ENCODE results near the gene METTL16.

METTL16 gene

DNA sequence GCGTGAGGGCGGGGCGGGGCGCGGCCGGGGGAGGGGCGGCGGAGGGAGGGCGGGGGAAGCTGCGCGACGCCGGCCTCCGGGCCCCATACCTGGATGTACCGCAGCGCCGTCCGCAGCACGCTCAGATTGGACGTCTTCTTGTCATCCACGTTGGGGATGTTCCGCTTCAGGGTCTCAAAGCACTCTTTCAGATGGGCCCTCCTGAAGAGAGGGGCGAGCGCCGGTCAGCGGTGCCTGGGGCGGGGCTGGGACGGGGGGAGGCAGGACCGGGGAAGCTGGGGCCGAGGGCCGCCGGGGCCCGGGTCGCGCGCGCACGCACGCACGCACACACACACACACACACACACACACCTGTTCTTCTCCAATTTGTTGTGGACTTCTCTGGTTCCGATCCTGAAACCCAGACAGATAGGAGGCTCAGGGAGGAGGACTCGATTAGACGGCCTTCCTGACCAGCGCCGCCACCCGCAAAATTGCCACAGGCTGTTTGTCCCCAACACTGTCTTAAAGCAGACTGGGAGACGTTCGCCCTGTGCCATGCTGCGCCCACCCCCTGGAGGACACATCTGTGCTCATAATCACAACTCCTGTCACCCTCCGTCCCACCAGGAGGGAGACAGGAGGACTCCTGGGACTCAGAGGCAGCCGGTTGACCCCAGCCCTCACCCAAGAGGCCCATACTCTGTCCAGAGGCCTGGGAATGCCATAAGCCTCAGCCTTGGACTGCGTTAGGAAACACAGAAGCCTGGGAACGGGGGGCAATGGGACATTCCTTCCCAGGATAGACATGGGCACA lies 117.5 kb downstream of the METTL16 start:
- DNase-seq = peak; percentile 41

DNA sequence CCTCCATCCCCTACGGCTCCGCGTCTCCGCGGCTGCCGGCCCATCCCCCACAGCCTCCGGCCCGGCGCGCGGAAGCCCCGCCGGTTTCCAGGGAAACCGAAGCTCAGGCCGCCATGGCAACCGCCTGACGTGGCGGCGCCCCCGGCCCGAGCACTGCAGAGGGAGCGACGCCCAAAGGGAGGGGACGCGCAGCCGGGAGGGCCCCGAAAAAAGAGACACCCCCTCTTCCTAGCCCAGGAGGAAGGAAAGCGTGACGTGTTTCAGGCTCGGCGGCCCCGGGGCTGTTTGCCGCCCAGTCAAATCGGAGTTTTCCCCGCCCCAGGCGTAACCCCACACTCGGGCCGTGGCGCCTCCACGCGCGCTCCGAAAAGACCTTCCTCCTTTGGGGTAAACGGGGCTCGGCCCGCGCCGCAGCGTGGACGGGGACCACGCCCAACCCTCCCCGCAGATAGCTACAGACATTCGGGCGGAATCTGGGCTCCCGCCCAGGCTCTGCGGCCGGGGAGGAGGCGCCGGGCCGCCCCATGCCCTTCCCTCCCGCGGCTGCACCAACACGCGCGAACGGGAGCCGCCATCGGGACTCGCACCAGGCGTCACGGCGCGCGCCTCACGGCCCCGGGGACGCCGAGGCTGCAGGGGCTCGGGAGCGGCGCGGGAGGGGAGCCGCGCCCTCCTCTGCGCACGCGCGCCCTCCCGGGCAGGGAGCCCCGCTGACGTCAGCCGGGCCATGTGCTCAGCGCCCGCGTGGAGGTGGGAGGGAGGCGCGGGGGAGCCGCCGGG lies 118.3 kb downstream of the METTL16 start:
- DNase-seq = peak; percentile 94

DNA sequence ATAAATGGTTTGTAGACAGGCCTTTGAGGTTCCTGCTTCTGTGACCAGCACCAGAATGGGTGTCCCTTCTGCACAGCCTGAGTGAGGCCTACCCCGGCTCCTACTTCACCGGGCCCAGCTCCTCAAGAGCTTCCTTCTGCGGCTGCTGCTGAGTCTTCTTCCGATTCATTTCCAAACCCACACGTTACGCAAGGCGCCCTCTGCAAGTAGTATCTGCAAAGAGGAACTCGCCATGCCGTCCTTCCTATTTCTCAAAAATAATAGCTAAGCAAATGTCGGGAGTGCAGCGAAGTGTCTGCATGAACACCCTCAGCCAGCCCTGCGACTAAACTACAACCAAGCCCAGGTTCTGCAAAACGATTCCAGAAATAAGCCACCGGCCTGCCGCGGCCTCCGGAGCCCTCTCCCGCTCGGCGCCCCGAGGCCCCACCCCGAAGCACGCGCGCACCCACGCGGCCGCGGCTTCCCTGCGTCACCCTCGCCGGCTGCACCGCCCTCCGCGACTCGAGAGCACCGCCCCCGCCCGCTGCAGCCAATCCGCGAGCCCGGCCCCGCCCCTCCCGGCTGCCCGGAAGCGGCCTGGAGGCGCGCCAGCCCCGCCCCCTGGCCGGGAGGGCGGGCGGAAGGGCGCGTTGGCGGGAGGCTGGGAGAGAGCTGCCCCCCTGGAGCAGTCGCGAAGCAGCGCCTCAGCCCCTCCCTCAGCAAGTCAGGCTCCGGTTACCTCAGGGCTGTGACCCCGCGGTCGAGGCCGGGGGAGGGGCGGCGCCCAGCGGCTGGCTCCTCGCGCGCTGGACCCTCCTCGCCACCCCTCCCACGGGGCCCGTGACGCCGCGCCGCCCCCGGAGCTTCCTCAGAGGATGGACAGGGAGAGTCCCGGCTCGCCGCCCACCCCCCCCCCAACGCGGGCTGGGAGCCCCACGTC lies 119.2 kb downstream of the METTL16 start:
- peak; percentile 96 for DNase-seq

DNA sequence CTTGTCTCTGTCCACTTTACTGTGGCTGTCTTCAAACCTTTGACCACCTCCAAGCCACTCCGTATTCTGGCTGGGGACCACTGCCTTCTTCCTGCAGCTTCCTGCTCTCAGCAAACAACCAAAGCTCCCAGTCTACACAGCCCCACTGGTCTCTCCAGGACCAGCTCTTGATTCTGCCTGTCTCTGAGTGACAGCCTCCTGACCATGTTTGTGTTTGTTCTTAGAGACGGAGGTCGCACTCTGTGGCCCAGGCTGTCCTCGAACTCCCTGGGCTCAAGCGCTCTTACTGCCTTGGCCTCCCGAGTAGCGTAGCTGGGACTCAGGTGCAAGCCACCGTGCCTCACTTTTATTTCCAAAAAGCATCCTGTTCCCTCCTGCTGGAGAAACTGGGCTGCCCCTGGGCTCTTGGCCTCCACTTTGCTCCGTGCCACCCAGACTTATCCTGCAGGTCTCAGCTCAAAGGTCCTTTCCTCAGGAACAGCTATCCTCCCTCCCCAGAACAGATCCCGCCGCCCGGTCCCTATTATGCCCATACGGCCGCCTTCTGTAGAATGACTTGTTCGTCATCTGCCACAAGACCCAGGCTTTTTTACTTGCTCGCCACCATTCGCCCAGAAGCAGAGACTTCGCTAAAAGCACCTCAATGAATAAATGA lies 120.0 kb downstream of the METTL16 start:
- no peak for DNase-seq

DNA sequence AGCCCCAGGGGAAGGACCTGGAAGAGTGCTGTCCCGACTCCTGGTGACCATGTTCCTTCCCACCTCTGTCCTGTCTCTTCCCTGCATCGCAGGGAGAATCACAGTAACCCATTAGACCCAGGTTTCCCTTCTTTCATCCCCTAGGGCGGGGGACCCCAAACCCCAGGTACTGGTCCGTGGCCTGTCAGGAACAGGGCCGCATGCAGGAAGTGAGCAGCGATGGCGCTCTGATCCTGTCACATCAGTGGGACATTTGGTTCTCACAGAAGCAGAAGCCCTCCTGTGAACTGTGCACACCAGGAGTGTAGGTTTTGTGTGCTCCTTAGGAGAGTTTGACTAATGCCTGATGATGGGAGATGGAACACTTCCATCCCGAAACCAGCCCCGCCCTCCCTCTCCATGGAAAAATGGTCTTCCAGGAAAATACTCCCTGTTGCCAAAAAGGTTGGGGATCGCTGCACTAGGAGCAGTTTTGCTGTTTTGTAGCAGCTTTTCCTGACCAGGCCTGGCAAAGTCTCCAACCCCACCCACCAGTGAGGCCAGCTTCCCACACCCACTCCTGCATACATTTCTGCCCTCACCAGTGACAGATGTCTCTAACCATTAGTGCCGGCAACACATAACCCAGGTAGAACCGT lies 121.4 kb downstream of the METTL16 start:
- no peak for DNase-seq

DNA sequence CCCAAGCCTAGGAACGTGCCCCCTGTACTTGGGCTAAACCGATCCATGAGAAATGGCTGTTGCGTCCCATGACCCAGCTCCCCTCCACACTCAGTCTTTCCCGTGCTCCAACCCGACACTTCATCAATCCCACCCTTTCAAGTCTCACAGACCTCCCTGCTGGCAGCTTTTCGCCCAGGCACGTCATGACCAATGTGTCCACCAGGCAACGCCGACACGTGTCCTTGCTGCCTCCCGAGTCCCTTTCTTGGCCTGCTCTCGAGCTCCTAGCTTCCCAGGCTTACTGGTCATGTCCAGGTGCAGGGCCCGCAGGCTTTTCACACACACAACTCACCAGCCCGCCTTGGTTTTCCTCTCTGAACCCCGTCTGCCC lies 123.0 kb downstream of the METTL16 start:
- DNase-seq = peak; percentile 10

DNA sequence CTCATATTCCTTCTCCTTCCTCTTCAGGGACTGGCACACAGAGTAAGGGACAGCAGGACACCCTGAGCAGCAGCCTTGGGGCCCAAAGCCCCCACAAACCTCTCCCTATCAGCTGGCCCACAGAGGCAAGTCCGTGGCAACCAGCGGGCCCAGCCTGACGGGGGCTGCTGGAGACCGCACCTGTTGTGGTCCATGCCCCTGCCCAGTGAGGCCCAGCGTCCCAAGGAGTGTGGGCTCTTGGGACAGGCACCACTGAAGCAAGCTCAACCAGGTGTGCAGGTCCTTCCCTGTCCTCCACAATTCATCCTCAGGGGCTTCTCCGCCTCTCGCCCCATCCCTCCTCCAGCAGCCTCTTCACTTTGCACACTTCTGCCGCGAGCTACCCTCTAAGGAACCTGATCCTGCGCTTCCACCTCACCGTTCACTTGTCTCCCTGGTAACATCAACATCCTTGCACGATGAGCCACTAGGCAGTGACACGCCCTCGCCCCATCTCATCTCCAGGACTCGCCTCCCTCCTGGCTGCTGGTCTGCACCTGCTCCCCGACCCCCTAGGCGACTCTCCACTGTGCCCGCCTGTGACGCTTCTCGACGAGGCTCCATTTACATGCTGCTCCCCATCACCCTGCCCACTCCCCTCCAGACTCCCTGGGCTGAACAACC lies 123.5 kb downstream of the METTL16 start:
- DNase-seq = peak; percentile 12

DNA sequence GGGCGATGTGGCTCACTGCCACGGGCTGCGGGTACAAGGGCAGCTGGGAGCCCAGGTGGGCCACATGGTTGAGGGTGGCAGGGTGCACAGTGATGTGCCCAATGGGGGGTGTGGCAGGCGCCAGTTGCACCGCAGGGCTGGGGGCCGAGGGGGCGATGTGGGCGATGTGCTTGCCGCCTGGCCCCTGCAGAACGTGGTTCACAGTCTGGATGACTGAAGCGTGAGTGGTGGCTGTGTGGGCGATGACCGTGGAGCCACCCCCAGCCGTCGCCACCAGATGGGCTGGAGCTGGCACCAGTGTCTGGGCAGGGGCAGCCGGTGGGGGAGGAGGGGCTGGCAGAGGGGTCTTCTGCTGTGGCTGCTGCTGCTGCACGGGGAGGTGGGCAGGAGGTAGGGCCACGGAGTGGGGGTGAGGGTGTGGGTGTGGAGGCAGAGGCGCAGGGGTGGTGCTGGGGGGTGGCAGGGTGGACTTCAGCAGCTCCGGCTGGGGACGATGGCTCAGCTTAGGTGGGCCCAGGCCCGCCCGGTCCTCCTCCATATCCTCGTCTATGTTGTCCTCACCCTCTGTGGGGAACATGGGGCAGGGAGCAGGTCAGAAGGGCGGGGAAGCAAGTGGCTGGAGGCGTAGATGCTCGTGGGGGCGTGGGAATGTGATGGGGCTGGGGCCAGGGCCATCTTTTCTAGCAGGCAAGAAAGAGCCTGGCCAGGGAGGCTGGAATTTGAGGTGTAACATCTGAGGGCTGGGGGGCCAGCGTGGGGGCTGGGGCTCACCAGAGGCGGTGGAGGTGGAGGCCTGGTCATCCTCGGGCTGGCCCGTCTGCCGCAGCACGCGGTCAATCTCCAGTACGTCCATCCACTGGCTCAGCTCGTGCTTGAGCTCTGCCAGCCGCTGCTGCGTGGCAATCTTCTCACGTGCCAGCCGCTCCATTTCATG lies 124.3 kb downstream of the METTL16 start:
- no peak for DNase-seq

DNA sequence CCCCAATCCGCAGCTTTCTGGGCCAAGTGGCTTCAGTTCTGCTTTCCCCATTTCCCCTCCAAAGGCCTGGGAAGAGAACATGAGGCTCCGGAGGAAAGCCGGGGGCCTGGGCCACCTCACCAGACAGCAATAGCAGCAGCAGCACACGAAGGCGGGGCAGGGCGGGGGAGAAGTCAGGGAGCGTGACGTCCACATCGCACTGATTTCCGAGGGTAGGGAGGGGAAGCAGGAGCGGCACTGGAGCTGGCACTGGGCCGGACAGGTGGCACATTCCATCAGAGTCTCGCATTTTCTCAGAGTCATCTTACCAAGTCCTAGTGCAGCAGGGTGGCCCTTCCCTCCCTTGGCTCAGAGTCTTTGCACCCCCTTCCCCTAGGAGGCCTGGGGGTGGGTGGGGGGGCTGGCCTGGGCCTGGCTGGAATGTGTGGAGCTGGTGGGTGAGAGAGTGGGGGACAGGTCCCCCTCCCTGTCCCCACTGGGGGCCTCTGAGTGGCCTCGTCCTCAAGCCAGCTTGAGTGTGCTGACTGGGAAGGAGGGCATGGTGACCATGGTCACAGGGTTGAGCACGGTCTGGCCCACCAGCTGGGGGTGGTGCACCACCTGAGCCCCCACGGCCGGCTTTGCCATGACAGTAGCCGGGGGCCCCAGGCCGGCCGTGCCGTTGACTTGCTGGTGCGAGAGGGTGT lies 125.1 kb downstream of the METTL16 start:
- no peak for DNase-seq

DNA sequence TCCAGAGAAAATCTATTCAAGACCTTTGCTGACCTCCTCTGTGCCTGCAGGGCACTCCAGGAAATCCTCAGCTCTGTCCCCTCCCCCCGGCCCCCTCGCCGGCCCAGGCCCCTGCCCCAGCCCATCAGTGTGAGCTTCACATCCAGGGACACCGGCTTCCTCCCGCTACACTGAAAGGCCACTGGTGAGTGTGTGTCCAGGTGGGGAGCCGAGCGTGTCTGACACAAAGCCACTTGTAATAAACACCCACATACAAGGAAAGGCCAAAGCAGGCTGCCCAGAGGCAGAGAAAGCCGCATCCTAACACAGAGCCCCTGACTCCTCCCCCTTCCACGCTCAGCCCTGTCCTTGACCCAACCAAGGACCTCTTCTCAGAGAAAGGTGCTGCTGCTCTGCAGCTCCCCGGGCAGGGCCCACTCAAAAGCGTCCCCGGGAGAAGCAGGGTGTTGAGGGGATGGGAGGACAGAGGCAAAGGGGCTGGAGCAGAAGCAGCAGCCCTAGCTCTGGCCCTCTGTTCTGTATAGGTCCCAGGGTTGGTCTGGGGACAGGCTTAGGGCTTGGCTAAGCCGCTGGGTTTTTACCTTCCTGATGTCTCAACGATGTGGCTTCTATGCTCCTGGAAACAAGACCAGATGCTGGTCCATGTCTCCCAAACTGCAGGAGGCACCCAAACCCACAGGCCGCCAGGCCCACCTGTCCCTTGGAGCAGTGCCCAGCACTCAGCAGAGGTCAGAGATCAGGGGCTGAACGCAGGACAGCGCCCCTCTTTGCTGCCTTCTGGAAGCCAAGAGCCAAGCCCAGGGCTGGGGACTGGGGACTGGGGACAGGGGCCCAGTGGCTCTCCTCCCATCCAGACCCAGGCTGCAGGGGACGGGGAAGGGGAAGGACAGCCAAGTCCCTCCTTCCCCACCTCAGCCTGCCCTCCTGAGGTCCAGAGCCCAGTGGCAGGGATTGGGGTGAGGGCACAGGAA lies 126.2 kb downstream of the METTL16 start:
- no peak for DNase-seq

DNA sequence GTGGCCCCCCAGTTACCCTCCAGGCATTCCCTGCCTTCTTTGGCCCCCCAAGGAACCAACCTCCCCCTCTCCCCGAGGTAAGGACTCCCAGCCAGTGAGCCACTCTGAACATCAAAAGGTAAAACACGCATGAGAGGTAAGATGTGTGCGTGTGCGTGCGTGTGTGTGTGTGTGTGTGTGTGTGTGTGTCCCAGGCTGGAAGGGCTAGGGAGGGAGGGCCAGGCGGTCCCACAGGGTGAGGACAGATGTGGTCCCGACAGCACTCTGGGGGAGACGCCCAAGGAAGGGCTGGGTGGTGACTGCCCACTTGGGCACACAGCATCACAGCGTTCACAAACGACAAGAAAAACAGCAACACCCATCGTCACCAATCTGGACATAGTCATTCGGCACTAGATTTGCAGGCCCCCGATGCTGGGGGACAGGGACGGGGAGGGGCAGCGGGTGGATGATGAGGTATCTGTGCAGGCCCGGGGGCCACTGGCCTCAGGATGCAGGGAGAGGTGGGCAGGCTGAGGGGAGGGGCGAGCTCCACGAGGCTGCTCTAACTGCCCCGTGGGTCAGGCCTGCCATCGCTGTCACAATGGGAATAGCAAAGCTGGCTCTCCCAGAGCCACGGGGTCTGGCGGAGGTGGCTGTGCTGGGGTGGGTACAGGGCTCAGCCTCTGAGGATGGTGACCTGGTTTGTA lies 127.1 kb downstream of the METTL16 start:
- no peak for DNase-seq

DNA sequence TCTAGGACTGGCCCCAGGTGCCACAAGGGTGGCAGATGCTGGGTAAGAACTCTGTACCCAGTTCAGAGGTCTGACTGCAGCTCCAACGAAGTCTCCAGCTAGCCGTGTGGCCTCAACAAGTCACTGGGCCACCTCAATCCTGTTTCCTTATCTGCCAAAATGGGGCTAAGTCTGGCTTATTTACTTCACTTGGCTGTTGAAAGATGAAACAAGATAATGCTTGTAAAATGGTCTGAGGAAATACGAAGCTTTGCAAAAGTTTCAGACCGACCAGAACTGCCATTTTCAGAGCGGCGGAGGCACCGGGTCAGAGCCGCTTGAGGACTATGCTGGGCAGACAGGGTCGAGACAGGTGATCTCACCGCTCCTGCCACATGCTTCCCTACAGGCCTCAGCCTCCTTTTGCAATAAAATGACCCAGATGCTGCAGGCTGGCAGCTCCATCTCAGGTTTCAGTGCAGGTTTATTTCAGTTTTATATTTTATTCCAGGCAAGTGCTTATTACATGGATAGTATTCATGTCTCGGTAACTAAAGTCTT lies 128.0 kb downstream of the METTL16 start:
- DNase-seq = no peak

DNA sequence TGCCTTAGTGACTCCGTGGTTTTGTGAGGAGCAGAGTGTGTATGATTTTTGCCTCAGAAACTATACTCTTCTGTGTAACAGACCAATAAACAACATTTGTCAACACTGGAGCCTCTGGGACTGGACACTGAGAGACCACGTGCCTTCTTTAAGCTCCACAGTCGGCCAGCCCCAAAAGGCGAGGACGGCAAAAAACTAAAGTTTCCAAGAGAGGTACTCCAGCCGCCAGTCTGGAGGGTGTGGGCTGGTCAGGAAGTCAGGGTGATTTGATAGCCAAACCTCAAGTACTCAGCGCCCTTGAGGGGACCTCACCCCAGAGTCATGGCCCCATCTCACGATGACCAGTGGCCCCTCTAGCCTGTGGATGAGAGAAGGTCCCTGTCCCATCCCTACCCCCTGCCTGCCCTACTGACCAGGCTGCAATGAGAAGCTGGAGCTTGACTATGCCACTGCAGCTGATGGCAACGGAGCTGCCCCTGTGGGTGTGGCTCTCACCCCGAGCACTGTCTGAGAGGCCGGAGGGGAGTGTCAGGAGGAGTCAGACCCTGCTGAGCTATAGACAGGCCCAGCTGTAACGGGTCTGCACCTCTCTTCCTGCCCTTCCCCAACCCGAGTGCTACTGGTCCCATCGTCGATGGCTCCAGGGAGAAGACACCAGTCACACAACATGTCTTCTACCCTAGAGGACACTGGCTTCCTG lies 130.6 kb downstream of the METTL16 start:
- no peak for DNase-seq

DNA sequence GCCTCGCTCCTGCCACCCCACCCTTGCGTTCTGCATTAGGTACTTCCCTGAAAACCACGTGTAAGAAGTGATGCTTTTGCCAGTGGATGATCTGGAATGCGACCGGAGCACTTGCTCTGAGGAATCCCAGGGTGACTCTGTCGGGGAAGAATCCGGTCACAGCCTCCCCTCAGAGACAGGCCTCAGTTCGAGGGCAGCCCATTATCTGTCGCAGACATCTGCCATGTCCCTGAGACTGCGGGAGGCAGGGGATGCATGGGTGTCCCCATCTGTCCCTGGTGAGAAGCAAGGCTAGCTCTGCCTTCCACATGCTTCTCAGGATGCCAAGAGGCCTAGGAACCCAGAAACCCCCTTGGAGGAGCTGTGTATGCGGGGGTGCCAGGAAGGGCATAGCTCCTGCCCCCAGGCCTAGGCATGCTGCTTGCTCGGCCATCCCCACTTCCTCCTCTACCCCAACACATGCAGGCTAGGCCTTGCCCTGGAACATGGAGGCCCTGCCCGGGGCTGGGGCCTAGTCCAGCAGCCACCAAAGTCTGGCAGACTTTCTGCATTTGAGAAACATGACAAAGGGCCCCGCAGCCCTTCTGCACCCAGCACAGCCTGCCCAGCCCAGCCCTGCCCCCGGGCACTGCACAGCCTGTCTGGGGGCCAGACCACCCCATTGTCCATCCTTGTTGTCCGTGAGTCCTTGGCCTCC lies 131.3 kb downstream of the METTL16 start:
- no peak for DNase-seq

DNA sequence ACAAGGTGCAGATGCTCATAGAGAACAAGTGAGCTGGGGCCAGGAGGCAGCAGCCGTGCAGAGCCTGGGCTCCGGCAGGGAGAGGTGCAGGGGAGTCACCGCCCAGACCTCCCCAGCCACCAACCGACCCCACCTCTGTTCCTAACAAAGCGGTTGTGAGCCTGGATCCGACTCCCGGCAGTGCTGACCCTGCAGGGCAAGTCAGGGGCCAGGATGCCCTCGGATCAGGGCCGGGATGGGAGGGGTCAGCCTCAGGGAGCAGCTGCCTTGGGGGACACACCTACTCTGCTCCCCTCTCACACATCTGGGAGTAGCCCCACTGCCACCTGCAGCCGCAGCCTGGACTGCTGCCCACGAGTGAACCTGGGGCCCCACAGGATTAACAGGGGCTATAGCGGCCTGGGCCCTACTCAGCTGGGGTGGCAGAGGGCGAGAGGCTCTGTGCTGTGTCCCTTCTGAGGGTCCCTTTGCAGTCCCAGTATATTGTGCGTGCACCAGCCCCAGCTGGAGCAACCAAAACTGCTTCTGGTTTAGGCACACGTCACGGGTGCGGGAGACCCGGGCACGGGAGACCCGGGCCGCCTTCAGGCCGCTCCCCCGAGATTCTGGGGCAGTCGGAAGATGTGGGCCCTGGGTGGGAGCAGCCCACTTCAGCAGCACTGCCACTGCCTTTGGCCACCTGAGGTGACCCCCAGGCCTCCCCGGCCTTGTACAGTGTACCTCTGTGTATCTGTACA lies 132.0 kb downstream of the METTL16 start:
- no peak for DNase-seq

DNA sequence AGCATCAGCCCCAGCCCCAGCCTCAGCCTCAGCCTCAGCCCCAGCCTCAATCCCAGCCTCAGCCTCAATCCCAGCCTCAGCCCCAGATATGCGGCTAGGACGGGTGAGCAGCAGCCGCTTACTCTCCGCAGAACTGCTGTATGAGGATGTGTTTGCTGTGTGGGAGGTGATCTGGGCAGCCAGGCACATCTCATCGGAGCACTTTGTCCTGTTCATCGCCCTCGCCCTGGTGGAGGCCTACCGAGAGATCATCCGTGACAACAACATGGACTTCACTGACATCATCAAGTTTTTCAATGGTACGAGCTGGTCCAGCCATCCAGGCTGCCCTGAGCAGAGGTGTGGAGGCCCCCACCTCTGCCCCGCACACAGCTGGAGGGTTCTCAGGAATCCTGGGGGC lies 132.8 kb downstream of the METTL16 start:
- DNase-seq = no peak

Measured in DMS53 (cell line).